WTC11 (cell line): ENCODE data around the gene MRPL41. TPM values are rescaled to one million over a fixed set of nuclear protein-coding genes. Genes with fewer than 3 reads are reported as not detected.

ENCODE experiments used
- ATAC-seq: fragments of 200-7000 bp; cut with Tn5 transposase; 2 replicates; pipeline ENCODE4 v1.10.0; 2021; ENCODE audit warnings: mild to moderate bottlenecking, moderate library complexity
- CTCF ChIA-PET: fragments of 300-600 bp; sonication (Branson Sonifier 250); formaldehyde crosslinking; loops from one replicate; lab custom pipeline; 2021; ENCODE audit warnings: antibody characterized with exemption; lab: Charles Lee
- POLR2A ChIA-PET: fragments of 350-600 bp; sonication (Branson Sonifier 250); formaldehyde crosslinking; loops from one replicate; lab custom pipeline; 2021; ENCODE audit warnings: antibody characterized with exemption; lab: Charles Lee
- DNase-seq: peaks from one replicate; pipeline ENCODE4 v3.0.0; 2021; ENCODE audit warnings: low spot score
- H3K27ac Mint-ChIP-seq: 2 replicates; pipeline ENCODE4 v1.8.0; 2021; ENCODE audit warnings: mixed read lengths
- H3K27me3 Mint-ChIP-seq: 2 replicates; pipeline ENCODE4 v1.8.0; 2021; ENCODE audit warnings: low read depth, mild to moderate bottlenecking, moderate library complexity, mixed read lengths
- H3K36me3 Mint-ChIP-seq: 2 replicates; pipeline ENCODE4 v1.8.0; 2021; ENCODE audit warnings: mixed read lengths
- H3K4me1 Mint-ChIP-seq: 2 replicates; pipeline ENCODE4 v1.8.0; 2022; ENCODE audit warnings: mixed read lengths
- H3K4me3 Mint-ChIP-seq: 2 replicates; pipeline ENCODE4 v1.8.0; 2021; ENCODE audit warnings: mild to moderate bottlenecking, moderate library complexity, mixed read lengths
- H3K9me3 Mint-ChIP-seq: 2 replicates; pipeline ENCODE4 v1.8.0; 2021; ENCODE audit warnings: mixed read lengths
- CTCF ChIP-seq: fragments of 200-600 bp; IDR thresholded peaks from 2 replicates; pipeline ENCODE4 v1.8.0; 2022; ENCODE audit warnings: antibody characterized with exemption
- ELF4 ChIP-seq: sonication (generic); formaldehyde crosslinking; IDR thresholded peaks from 2 replicates; pipeline ENCODE4 v1.8.1; 2022; ENCODE audit warnings: low read depth, mild to moderate bottlenecking, moderate library complexity, missing genetic modification reagents
- EMX1 ChIP-seq: fragments of 250-450 bp; sonication (Bioruptor Pico); IDR thresholded peaks from 2 replicates; pipeline ENCODE4 v1.8.0; 2021; ENCODE audit warnings: mild to moderate bottlenecking
- JUN ChIP-seq: sonication (generic); formaldehyde crosslinking; IDR thresholded peaks from 2 replicates; pipeline ENCODE4 v1.8.0; 2023; ENCODE audit warnings: mild to moderate bottlenecking, missing genetic modification reagents
- MYBL2 ChIP-seq: sonication (generic); formaldehyde crosslinking; IDR thresholded peaks from 2 replicates; pipeline ENCODE4 v1.8.1; 2023; ENCODE audit warnings: mild to moderate bottlenecking, moderate library complexity, missing genetic modification reagents
- NFE2L1 ChIP-seq: sonication (generic); formaldehyde crosslinking; IDR thresholded peaks from 2 replicates; pipeline ENCODE4 v1.8.1; 2023; ENCODE audit warnings: missing genetic modification reagents
- OVOL2 ChIP-seq: fragments of 250-450 bp; sonication (Bioruptor Pico); IDR thresholded peaks from 2 replicates; pipeline ENCODE4 v1.9.0; 2021; ENCODE audit warnings: mild to moderate bottlenecking, borderline replicate concordance
- RORB ChIP-seq: fragments of 250-450 bp; sonication (Bioruptor Pico); IDR thresholded peaks from 2 replicates; pipeline ENCODE4 v1.9.0; 2021; ENCODE audit warnings: mild to moderate bottlenecking
- STAT6 ChIP-seq: sonication (generic); formaldehyde crosslinking; conservative IDR thresholded peaks from 2 replicates; pipeline ENCODE4 v1.8.1; 2023; ENCODE audit warnings: mild to moderate bottlenecking, low read depth, missing genetic modification reagents, moderate library complexity
- TCF7 ChIP-seq: sonication (generic); formaldehyde crosslinking; IDR thresholded peaks from 2 replicates; pipeline ENCODE4 v1.8.0; 2022; ENCODE audit warnings: mild to moderate bottlenecking, low read depth, missing genetic modification reagents, moderate library complexity
- TP53 ChIP-seq: sonication (generic); formaldehyde crosslinking; IDR thresholded peaks from 2 replicates; pipeline ENCODE4 v1.8.1; 2023; ENCODE audit warnings: mild to moderate bottlenecking, missing genetic modification reagents
- ZNF121 ChIP-seq: sonication (generic); formaldehyde crosslinking; IDR thresholded peaks from 2 replicates; pipeline ENCODE4 v1.8.0; 2023; ENCODE audit warnings: missing genetic modification reagents
- ZNF317 ChIP-seq: sonication (generic); formaldehyde crosslinking; IDR thresholded peaks from 2 replicates; pipeline ENCODE4 v1.8.1; 2023; ENCODE audit warnings: low read depth, mild to moderate bottlenecking, moderate library complexity, missing genetic modification reagents, borderline replicate concordance
- total RNA-seq: library from RNA; stranded (reverse); gene quantifications from 3 replicates; pipeline ENCODE4 v1.2.3, GENCODE V29; 2021
- TF ChIP-seq, protein P1 (sequence below): sonication (generic); formaldehyde crosslinking; IDR thresholded peaks from 2 replicates; pipeline ENCODE4 v1.8.1; 2023; ENCODE audit warnings: mild to moderate bottlenecking, missing genetic modification reagents, moderate library complexity
- TF ChIP-seq, protein P2 (sequence below): sonication (generic); formaldehyde crosslinking; IDR thresholded peaks from 2 replicates; pipeline ENCODE4 v1.8.1; 2023; ENCODE audit warnings: mild to moderate bottlenecking, moderate library complexity, missing genetic modification reagents
- TF ChIP-seq, protein P3 (sequence below): sonication (generic); formaldehyde crosslinking; IDR thresholded peaks from 2 replicates; pipeline ENCODE4 v1.8.0; 2022; ENCODE audit warnings: mild to moderate bottlenecking, missing genetic modification reagents
- TF ChIP-seq, protein P4 (sequence below): sonication (generic); formaldehyde crosslinking; IDR thresholded peaks from 2 replicates; pipeline ENCODE4 v1.8.0; 2023; ENCODE audit warnings: mild to moderate bottlenecking, missing genetic modification reagents
- TF ChIP-seq, protein P5 (sequence below): sonication (generic); formaldehyde crosslinking; IDR thresholded peaks from 2 replicates; pipeline ENCODE4 v1.8.1; 2022; ENCODE audit warnings: missing genetic modification reagents, borderline replicate concordance

Gene MRPL41
- total RNA-seq, 1 experiment from 2014 or later, result 70.1 TPM

- TF ChIP-seq CTCF (no peak), ZNF317 (CRISPR knock-in tag) (no peak)
- TF ChIP-seq, protein P1, sequence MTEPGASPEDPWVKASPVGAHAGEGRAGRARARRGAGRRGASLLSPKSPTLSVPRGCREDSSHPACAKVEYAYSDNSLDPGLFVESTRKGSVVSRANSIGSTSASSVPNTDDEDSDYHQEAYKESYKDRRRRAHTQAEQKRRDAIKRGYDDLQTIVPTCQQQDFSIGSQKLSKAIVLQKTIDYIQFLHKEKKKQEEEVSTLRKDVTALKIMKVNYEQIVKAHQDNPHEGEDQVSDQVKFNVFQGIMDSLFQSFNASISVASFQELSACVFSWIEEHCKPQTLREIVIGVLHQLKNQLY (CRISPR knock-in tag), result no peak
Measured at GRCh38 chr9:137519553-137519952, 32.1 kb upstream of the MRPL41 start (continued).

- ATAC-seq (no peak), DNase-seq (no peak)
- H3K4me3 Mint-ChIP-seq, result no peak overlapping the region
- ChIA-PET POLR2A (interaction anchor here (0.6 kb wide), 1 partner anchor 106 kb away, joined by 6 read pairs; no protein-coding TSS in a partner anchor), CTCF (interaction anchor here (1.1 kb wide), 1 partner anchor 14 kb away, joined by 5 read pairs; no protein-coding TSS in a partner anchor)
- TF ChIP-seq, protein P2, sequence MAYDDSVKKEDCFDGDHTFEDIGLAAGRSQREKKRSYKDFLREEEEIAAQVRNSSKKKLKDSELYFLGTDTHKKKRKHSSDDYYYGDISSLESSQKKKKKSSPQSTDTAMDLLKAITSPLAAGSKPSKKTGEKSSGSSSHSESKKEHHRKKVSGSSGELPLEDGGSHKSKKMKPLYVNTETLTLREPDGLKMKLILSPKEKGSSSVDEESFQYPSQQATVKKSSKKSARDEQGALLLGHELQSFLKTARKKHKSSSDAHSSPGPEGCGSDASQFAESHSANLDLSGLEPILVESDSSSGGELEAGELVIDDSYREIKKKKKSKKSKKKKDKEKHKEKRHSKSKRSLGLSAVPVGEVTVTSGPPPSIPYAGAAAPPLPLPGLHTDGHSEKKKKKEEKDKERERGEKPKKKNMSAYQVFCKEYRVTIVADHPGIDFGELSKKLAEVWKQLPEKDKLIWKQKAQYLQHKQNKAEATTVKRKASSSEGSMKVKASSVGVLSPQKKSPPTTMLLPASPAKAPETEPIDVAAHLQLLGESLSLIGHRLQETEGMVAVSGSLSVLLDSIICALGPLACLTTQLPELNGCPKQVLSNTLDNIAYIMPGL (CRISPR knock-in tag), result no peak
- TF ChIP-seq ELF4 (CRISPR knock-in tag) (no peak), RORB (CRISPR knock-in tag) (no peak), JUN (CRISPR knock-in tag) (no peak), STAT6 (no peak), NFE2L1 (no peak), ZNF121 (CRISPR knock-in tag) (no peak), TP53 (CRISPR knock-in tag) (no peak), EMX1 (CRISPR knock-in tag) (no peak), OVOL2 (CRISPR knock-in tag) (no peak), TCF7 (CRISPR knock-in tag) (no peak), MYBL2 (CRISPR knock-in tag) (no peak)
- TF ChIP-seq, protein P3, sequence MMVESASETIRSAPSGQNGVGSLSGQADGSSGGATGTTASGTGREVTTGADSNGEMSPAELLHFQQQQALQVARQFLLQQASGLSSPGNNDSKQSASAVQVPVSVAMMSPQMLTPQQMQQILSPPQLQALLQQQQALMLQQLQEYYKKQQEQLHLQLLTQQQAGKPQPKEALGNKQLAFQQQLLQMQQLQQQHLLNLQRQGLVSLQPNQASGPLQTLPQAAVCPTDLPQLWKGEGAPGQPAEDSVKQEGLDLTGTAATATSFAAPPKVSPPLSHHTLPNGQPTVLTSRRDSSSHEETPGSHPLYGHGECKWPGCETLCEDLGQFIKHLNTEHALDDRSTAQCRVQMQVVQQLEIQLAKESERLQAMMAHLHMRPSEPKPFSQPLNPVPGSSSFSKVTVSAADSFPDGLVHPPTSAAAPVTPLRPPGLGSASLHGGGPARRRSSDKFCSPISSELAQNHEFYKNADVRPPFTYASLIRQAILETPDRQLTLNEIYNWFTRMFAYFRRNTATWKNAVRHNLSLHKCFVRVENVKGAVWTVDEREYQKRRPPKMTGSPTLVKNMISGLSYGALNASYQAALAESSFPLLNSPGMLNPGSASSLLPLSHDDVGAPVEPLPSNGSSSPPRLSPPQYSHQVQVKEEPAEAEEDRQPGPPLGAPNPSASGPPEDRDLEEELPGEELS (CRISPR knock-in tag), result no peak
- TF ChIP-seq, protein P4, sequence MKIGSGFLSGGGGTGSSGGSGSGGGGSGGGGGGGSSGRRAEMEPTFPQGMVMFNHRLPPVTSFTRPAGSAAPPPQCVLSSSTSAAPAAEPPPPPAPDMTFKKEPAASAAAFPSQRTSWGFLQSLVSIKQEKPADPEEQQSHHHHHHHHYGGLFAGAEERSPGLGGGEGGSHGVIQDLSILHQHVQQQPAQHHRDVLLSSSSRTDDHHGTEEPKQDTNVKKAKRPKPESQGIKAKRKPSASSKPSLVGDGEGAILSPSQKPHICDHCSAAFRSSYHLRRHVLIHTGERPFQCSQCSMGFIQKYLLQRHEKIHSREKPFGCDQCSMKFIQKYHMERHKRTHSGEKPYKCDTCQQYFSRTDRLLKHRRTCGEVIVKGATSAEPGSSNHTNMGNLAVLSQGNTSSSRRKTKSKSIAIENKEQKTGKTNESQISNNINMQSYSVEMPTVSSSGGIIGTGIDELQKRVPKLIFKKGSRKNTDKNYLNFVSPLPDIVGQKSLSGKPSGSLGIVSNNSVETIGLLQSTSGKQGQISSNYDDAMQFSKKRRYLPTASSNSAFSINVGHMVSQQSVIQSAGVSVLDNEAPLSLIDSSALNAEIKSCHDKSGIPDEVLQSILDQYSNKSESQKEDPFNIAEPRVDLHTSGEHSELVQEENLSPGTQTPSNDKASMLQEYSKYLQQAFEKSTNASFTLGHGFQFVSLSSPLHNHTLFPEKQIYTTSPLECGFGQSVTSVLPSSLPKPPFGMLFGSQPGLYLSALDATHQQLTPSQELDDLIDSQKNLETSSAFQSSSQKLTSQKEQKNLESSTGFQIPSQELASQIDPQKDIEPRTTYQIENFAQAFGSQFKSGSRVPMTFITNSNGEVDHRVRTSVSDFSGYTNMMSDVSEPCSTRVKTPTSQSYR (CRISPR knock-in tag), result no peak
- TF ChIP-seq, protein P5, sequence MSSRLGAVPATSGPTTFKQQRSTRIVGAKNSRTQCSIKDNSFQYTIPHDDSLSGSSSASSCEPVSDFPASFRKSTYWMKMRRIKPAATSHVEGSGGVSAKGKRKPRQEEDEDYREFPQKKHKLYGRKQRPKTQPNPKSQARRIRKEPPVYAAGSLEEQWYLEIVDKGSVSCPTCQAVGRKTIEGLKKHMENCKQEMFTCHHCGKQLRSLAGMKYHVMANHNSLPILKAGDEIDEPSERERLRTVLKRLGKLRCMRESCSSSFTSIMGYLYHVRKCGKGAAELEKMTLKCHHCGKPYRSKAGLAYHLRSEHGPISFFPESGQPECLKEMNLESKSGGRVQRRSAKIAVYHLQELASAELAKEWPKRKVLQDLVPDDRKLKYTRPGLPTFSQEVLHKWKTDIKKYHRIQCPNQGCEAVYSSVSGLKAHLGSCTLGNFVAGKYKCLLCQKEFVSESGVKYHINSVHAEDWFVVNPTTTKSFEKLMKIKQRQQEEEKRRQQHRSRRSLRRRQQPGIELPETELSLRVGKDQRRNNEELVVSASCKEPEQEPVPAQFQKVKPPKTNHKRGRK (CRISPR knock-in tag), result no peak
- no peaks in the 10 kb centered on the region for H3K9me3 Mint-ChIP-seq
- no peaks in the 10 kb centered on the region for H3K4me1 Mint-ChIP-seq
- no peak overlapping the region for H3K27ac Mint-ChIP-seq
- no peaks in the 10 kb centered on the region for H3K36me3 Mint-ChIP-seq
- H3K27me3 Mint-ChIP-seq, result no peaks in the 10 kb centered on the region
Measured at GRCh38 chr9:137520614-137521404, 30.9 kb upstream of the MRPL41 start.
